ENCODE results near the gene RBM27.

The RBM27 gene

DNA sequence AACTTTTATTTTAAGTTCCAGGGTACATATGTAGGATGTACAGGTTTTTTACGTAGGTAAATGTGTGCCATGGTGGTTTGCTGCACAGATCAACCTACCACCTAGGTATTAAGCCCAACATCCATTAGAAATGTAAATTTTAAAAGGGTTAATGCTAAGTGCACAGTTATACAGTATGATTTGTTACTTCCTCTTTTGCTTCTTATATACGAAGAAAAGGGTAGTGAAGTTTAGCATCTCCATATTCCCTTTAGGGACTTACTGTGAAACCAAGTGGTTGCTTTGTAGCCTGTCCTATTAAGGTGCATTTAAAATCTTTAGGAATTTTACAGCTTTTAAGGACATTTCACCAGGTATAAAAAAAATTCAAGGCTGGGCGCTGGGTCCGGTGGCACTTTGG lies 46.4 kb downstream of the RBM27 start:
- TF ChIP-seq, protein P1, sequence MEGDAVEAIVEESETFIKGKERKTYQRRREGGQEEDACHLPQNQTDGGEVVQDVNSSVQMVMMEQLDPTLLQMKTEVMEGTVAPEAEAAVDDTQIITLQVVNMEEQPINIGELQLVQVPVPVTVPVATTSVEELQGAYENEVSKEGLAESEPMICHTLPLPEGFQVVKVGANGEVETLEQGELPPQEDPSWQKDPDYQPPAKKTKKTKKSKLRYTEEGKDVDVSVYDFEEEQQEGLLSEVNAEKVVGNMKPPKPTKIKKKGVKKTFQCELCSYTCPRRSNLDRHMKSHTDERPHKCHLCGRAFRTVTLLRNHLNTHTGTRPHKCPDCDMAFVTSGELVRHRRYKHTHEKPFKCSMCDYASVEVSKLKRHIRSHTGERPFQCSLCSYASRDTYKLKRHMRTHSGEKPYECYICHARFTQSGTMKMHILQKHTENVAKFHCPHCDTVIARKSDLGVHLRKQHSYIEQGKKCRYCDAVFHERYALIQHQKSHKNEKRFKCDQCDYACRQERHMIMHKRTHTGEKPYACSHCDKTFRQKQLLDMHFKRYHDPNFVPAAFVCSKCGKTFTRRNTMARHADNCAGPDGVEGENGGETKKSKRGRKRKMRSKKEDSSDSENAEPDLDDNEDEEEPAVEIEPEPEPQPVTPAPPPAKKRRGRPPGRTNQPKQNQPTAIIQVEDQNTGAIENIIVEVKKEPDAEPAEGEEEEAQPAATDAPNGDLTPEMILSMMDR (IDR thresholded peaks at IDR 0.05; ENCODE audit: control extremely low read depth, extremely low read depth, low read depth, missing control alignments) = no peak
- CTCF ChIA-PET = interaction anchor here (0.6 to 1.4 kb wide), 4 partner anchors 9 to 91 kb away, joined by 3 to 5 read pairs (median 4); no protein-coding TSS in a partner anchor
- no peak for DNase-seq (ENCODE audit: extremely low spot score)
- POLR2A ChIA-PET = interaction anchor here (0.6 kb wide), 1 partner anchor 90 kb away, joined by 4 read pairs; no protein-coding TSS in a partner anchor
